GM19328 (cell line): Measurements from ENCODE around the gene ALDH5A1.

ENCODE experiments used
- ATAC-seq: cut with Tn5 transposase; IDR thresholded peaks from one replicate; pipeline ENCODE4 v1.9.1; 2021; ENCODE audit warnings: mild to moderate bottlenecking, moderate library complexity; ENCODE audit not compliant: unreplicated experiment

Gene ALDH5A1

DNA sequence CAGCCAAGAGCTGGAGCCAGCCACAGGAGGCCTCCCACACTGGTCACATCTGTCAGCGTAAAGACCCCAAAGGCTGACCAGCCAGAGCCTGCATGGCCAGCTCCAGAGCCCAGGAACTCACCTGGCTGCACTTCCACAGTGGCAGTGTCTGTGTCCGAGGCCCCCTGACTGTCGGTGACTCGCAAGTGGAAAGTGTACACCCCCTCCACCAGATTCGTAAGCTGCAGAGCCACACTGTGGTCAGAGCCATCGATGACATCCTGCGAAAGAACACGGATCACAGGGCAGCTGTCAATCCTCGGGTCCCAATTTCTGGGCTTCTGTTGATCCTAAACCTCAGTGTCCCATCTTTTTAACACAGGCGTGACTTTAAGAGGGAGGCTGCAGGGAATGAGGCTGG lies 69.3 kb downstream of the ALDH5A1 start:
- no peak for ATAC-seq

DNA sequence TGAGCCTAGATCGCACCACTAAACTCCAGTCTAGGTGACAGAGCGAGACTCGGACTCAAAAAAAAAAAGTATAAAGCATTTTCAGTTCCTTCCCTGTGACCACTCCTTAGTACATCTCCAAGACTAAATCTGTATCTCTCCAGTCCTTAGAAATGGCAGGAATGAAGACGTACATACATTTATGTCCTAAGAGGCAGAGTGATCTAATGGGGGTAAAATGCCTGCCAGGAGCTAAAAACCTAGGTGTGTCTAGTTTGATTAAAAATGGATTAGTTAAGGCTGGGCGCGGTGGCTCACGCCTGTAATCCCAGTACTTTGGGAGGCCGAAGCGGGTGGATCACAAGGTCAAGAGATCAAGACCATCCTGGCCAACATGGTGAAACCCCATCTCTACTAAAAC lies 70.4 kb downstream of the ALDH5A1 start:
- ATAC-seq, result no peak

DNA sequence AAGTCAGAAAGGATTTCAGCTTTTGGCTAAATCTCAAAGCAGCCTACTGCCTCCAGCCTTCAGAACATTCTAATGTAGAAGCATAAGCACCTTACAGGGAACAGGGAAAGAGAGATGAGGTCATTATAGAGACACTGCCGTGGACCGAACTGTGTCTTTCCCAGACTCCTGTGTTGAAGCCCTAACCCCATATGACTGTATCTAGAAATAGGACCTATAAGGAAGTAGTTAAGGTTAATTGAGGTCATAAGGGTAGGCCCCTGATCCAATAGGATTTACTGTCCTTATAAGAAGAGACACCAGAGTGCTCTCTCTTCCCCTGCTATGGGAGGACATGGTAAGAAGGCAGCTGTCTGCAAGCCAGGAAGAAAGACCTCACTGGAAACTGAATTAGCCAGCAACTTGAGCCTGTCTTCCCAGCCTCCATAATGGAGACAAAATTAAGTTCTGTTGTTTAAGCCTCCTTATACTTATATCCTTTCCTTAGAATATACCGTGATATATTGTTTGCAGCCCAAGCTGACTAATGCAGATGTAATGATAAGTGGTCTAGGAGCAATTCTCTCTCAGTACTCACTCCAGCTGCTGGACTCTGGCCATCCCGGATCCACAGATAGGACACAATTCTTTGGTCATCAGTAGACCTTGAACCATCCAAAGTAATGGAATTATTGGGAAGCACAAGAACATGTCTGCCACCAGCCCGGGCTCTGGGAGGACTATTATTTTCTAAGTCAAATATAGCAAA lies 71.4 kb downstream of the ALDH5A1 start:
- no peak for ATAC-seq

DNA sequence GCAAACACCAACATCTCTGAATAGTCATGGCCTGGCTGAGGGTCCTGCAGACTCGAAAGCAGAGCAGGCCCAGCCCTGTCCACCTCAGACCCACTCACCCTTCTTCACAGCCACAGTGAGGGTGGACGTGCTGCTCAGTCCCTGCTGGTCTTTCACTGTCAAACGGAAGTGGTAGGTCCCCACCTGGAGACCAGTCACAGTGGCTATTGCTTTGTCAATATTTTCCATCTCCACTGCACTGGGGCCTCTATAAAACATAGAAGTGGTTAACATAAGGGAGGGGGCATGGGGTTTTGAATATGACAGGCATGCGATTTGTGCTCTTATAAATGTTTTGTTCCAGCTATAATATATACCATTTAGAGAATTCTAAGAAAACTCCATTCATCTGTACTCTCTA lies 73.9 kb downstream of the ALDH5A1 start:
- no peak for ATAC-seq

DNA sequence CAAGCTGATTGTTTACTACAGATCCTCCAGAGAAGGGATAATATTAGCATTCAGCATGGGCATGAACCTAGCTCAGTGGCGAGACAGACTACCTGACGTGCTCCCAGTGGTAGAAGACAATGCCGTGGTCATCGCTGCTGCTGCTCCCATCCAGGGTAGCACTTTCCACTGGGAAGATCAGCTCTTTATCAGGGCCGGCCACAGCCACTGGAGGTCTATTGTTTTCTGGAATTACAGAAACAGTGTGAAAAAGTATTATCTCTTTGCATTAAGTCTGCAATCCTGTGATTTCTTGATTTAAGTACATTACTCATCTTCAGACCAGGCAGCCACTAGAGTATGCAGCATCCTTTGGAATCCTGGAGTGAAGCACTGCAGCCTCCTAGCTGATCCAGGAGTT lies 75.0 kb downstream of the ALDH5A1 start:
- no peak for ATAC-seq

DNA sequence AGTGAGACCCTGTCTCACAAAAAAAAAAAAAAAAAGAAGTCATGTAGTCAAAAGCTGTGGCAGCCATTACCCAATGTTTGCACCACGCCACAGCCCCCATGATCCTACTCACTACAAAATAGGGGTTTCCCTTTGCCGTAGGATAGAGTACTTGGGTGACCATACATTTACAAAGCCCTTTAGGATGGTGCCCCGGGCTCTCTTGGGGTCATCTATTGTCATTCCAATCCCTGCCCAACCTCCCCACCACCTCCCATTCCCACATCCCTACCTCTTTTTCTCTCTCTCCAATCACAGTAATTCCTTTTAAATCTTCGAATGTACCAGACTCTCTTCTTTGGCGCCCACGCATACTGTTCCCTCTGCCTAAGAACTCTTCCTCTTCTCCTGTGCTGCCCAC lies 76.6 kb downstream of the ALDH5A1 start:
- ATAC-seq, result no peak

DNA sequence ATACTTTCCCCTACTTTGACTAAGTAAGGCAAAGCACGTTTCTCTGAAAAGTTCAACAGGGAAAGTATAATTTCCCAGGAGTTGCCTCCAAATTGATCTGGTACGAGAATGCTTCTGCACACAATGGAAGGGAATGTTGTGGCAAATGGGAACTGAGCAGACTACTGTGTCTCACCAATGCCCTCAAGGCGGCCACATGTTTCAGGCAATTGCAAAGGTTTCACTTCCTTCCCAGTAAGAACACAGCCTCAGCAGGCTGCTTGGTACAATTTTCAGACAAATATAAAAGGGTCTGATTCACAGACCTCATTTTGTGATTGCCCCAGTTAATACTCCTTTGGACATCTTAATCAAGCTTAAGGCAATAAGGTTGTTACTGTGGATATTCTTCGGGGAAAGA lies 80.0 kb downstream of the ALDH5A1 start:
- ATAC-seq, result peak; percentile 77

DNA sequence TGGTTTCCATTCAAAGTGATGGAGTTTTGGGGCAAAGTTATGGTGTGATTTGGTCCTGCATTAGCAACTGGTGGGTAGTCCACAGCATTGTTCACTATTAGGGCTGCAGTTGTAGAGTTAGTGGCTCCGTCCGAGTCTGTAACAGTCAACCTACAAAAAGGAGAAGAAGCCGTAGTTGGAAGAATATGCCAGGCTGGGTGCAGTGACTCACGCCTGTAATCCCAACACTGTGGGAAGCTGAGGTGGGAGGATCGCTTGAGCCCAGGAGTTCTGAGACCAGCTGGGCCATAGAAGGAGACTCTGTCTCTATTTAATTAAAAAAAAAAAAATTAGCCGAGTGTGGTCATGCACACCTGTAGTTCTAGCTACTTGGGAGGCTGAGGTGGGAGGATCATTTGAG lies 81.7 kb downstream of the ALDH5A1 start:
- no peak for ATAC-seq

DNA sequence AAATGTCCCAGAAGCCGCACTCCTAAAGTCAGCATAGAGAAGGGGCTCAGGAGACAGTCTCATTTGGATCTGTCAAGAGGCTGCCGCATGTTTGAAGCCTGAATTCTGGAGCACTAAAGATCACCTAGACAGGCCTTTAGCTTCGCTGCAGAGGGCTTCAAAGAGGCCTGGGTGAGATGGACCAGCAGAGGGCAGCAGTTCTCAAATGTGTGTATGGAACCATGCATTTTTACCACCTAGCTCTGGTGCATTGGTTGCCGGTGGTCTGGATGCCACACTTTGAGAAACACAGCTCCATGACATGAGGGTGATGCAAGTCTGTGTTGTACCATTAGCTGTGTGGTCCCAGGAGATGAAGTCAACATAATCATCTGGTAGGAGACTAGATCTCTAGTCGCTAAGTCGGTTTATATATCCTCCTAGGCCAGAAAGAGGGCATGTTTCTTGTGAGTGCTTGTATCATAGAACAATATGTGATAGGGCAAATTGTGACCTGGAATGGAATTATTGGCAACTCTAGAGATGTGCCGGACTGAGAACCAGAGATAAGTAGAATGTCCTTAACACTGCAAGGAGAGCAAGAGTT lies 86.4 kb downstream of the ALDH5A1 start:
- ATAC-seq, result no peak

DNA sequence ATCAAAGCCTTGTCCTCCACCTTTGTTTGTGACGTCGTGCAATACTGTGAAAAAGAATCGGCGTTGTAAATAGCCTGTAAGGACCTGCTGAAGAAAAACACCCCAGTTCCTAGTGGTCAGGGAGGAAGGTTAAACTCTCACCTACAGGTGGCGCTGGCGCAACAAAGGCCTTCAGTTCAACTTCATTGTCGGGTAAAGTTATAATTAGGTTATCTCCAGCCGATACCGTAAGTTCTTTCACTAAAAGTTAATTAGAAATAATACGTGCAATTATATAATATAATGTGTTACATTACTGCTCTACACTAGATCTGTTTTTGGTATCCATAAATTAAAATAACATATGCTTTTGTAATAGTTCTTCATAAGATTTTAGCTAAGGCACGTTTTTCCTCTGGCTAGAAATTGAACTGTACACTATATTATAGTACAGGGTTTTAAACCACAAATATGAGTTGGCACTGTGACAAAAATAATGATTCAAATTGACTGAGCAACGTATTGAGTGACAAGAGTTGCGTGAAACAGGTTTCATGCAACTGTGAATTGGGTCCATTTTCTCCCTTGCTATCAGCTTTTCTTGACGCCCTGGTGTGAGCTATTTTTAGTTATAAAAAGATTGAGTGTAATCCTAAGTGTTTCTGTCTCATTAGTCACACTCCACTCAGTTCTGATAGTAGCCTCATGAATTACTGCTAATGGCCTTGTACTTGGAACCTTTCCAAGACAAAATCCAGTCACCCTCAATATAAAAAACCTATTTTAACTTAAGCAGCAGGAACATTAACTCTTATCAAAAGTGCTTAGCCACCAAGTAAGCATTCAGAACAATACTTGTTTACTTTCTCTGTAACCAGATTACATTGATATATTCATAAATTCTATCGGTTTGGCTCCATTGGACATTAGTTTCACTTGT lies 89.0 kb downstream of the ALDH5A1 start:
- no peak for ATAC-seq

DNA sequence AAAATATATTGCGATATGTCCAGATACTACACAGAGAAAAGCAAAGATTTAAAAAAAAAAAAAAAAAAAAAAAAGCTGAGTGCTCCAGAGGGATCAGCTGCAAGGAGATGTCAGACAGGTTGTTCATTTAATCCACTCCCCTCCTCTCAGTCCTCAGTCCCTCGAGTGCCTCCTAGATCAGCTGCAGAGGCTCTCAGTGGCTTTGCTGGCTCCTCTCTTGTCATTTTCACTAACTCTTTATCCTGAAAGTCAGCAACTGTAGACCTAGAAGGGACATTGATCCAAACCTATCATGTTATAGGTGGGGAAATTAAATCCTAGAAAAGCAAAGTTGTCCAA lies 89.6 kb downstream of the ALDH5A1 start:
- ATAC-seq, result no peak
